Right renal pelvis (tissue), 4 donors: ENCODE results near the gene ANKLE2. TPM values are rescaled to one million over a fixed set of nuclear protein-coding genes. Genes with fewer than 3 reads are reported as not detected.
"Not testable (repeated sequence)": the region's sequence is repeated elsewhere in the genome, so short reads cannot be mapped to it uniquely, and the experiment has no call there.

Source experiments
- DNase-seq, 4 donors: peaks; one replicate each; pipeline ENCODE4 v3.0.0-alpha.2; 2013; ENCODE audit warnings: low read depth in 4 of 4, low spot score in 3 of 4, missing footprints in 1 of 4
- polyA plus RNA-seq, 4 donors: library from polyadenylated mRNA; unstranded; fragments of 120-200 nt; gene quantifications; one replicate each; pipeline ENCODE4 v1.2.1, GENCODE V29; 2013; ENCODE audit not compliant: insufficient read length in 4 of 4

ANKLE2 gene
- polyA plus RNA-seq, 4 donors, result 60.1 to 66.6 (median 62.8) TPM

DNA sequence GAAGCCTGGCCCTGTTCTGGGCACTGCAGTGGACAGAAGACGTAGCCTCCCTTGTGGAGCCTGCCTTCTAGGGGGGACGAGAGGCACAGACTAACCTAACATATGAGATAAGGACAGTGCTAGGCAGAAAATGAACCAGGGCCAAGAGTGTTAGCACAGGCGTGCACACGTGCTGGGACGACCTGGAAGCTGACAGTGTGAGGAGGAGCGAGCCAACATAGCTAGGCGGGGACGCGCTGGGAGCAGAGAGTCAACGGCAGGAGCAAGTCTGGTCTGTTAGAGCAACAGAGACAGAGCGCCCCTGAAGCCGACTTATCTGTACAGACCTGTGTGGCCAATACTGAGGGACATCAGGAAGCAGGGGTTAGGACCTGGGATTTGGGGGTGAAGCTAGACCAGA lies 66.2 kb downstream of the ANKLE2 start:
- DNase-seq, result no peak

DNA sequence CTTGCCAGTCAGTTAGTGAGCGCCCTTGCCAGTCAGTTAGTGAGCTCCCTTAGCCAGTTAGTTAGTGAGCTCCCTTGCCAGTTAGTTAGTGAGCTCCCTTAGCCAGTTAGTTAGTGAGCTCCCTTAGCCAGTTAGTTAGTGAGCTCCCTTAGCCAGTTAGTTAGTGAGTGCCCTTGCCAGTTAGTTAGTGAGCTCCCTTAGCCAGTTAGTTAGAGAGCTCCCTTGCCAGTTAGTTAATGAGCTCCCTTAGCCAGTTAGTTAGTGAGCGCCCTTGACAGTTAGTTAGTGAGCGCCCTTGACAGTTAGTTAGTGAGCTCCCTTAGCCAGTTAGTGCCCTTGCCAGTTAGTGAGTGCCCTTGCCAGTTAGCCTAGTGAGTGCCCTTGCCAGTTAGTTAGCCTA lies 66.7 kb downstream of the ANKLE2 start:
- not testable (repeated sequence) for DNase-seq

DNA sequence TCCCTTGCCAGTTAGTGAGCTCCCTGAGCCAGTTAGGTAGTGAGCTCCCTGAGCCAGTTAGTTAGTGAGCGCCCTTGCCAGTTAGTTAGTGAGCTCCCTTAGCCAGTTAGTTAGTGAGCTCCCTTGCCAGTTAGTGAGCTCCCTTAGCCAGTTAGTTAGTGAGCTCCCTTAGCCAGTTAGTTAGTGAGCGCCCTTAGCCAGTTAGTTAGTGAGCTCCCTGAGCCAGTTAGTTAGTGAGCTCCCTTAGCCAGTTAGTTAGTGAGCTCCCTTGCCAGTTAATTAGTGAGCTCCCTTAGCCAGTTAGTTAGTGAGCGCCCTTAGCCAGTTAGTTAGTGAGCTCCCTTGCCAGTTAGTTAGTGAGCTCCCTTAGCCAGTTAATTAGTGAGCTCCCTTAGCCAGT lies 69.6 kb downstream of the ANKLE2 start:
- not testable (repeated sequence) for DNase-seq

DNA sequence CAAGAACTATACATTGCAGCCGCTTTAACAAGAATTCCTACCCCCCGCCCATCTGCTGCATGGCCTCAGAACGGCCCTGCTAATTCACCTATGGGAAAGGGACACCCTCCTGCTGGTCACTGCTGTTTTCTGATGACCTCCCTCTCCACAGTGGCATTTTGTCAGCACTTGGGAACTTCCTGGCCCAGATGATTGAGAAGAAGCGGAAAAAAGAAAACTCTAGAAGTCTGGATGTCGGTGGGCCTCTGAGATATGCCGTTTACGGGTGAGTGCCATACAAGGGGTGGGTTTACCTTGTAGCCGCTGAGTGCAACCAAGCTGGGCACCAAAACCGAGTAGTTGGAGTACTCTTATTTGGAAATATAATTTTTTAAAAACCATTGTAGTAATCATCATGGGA lies 71.5 kb downstream of the ANKLE2 start:
- no peak for DNase-seq

DNA sequence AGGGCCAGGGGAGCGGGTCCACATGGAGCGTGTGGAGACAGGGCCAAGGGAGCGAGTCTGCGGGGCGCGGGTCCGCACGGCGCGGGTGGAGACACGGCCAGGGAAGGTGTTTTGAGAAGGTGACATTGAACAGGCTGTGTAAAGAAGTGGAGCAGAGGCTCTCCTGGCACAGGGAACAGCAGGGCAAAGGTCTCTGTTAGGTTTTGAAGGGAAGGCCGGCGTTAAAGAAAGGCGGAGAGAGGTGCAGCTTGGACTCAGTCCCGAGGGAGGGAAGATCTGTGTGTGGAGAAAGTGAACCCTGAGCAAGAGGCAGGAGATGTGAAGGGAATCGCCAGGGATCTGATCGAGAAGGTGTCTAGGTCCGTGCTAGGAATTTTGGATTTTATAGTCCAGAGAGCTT lies 72.4 kb downstream of the ANKLE2 start:
- DNase-seq, result no peak

DNA sequence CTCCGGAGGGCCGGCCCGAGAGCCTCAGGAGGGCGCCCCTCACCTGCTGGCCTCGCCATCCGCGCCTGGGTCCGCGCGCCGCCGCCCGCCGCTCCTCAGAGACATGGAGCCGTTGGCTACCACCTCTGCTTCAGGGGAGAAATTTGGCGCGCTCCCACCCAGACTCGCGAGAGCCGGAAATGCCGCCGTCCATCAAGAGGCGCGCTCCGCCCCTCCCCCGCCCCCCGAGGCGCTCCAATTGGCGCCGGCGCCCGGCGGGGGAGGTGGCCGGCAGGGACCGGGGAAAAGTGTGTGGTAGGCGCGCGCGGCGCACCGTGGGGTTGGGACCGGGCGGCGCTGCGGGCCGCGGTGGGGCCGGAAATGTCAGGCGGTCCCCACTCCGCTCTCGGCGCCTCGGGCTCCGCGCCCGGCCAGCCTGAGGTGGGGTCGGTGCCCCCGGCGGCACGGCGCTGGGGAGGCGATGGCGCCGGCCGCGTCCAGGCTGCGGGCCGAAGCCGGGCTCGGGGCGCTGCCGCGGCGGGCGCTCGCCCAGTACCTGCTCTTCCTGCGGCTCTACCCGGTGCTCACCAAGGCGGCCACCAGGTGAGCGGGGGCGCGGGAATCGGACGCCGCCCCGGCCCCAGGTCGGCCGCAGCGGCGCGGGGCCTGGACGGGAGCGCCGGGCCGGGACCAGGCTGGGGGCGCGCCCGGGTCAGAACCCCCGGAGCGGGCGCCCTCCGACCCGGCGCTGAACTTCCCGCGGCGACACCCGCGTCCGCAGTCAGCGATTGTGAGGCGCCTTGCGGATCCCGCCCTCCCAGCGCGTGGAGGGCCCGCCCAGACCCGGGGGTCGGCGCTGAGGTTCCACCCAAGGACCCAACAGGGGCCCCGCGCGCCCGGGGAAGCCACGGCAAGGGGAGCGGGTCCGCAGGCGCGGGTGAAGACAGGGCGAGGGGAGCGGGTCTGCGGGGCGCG lies 74.1 kb downstream of the ANKLE2 start, which contains the start of the genes POLE and PXMP2:
TSS of gene POLE (minus strand) at position 132 of the 954 bp plus-strand sequence. CDS start at position 105, 27 bp downstream.
TSS of gene PXMP2 (plus strand) at position 377 of the 954 bp plus-strand sequence. CDS start at position 461, 84 bp downstream.
- peak; percentile 89 to 94 (median 92) for DNase-seq

DNA sequence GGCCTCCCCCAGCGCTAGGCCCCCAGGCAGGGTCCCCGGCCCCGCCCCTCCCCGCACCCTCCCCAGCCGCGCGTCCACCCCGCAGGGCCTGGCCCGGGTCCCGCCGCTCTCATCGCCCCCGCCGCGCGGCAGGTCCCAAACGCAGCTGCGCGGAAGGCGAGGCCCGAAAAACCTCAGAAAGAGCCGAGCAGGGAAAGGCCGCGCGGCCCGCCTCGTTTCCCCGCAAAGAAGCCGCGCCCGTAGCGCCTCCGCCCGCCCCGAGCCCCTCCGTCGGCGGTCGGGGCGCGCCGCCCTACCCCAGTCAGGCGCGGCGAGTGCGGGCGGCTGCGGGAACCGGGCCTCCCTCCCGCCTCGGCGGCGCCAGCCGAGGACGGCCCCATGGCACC lies 74.8 kb downstream of the ANKLE2 start:
- no peak for DNase-seq

DNA sequence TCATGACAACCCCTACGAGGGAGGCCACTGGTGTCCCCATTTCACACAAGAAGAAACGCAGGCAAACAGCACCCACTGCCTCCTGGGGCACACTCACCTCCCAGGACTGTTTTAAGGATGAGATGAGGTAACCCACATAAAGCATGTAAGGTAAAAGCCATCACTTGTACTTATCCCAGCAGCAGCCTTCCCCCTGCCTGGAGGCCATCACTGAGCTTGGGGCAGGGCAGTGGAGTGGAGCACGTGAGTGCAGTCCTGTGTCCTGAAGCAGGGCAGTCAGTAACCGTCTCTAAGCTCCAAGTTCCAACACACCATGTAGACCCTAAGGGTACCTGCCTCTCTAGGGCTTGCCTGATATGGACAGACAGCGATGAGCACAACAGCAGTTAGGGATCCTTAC lies 76.2 kb downstream of the ANKLE2 start:
- no peak for DNase-seq

DNA sequence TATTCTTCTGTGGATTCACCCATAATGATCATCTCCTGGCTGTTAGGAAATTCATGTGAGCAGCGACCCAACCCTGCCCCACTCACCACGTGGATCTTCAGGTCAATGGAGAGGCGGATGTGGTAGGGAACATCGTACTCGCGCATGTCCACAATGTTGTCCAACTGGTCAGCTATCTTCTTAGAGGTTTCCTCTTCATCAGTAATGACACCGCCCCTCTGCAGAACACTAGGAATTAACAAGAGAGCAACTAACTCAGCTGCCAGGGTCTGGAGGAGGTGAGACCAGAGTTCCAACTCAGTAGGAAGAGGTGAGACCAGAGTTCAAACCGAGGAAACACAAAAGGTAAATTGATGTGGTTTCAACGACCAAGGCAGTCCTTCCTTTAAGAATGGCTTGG lies 84.1 kb downstream of the ANKLE2 start:
- DNase-seq, result no peak

DNA sequence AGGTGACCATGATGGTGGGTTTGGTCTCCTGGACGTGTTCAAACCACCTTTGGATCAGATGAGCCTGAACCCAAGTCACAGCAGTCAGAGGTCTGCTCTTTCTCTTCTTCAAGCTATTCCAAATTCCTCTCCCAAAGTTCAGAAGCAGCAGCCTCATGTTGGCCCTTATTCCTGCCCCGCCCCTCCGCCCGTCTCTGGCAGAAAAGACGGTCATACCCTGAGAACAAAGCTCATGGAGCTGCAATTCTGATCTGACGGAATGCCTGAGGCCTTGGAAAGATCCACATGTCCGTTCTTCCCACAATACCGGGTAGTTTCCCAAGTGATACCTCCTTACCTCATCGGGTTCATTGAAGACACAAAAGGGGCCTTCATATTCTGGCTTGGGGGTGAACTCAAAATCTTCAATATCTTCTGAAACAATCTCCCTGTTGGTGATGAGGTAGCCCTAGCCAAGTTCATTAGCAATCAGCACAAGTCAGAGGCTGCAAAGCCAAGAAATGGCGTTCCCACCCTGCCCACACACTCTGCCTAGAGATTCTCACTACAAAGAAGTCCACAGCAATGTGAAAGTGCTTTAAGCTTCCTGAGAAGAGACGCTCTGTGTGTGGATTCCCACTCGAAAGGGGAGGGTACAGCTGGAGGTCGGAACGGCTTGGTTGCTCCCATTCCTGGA lies 85.7 kb downstream of the ANKLE2 start:
- DNase-seq, result no peak

Other genes starting within 250 kb of the ANKLE2 start
- 1 to 10 TPM; 1.1 to 2.7 (median 2.2) TPM for gene LRCOL1, start 151.2 kb downstream of the ANKLE2 start, polyA plus RNA-seq
- gene P2RX2, start 143.1 kb downstream of the ANKLE2 start, polyA plus RNA-seq, result 1 to 10 TPM in 3 of 4 donors, under 1 TPM in 1; 0.77 to 2.3 (median 1.3) TPM
- 10 to 100 TPM; 40.5 to 47.5 (median 45.6) TPM for gene POLE, start 74.5 kb downstream of the ANKLE2 start, polyA plus RNA-seq
- gene PXMP2, start 74.2 kb downstream of the ANKLE2 start, polyA plus RNA-seq, result 10 to 100 TPM; 43.5 to 61.2 (median 56.7) TPM
- 10 to 100 TPM; 21.0 to 26.4 (median 22.8) TPM for gene PGAM5, start 51.0 kb downstream of the ANKLE2 start, polyA plus RNA-seq
- gene GOLGA3, start 67.0 kb upstream of the ANKLE2 start, polyA plus RNA-seq, result 10 to 100 TPM; 22.0 to 26.0 (median 24.3) TPM
- 10 to 100 TPM; 19.4 to 24.0 (median 21.2) TPM for gene CHFR, start 125.8 kb upstream of the ANKLE2 start, polyA plus RNA-seq
- gene ZNF605, start 194.5 kb upstream of the ANKLE2 start, polyA plus RNA-seq, result 10 to 100 TPM; 18.5 to 28.2 (median 27.8) TPM
- 10 to 100 TPM; 10.7 to 14.2 (median 12.4) TPM for gene ZNF26, start 224.5 kb upstream of the ANKLE2 start, polyA plus RNA-seq